Esophagus muscularis mucosa (tissue), 3 donors: ENCODE results near the gene CLDN22.

Experiments used
- CTCF ChIP-seq, 3 experiments: fragments of 200-600 bp in 2 of 3; fragments of 450-650 bp in 1 of 3; sonication (generic) in 2 of 3; IDR thresholded peaks; one replicate each; pipeline ENCODE4 v1.5.1; 2017 to 2019; ENCODE audit warnings: antibody characterized with exemption in 3 of 3, mild to moderate bottlenecking in 2 of 3, moderate library complexity in 1 of 3
- POLR2A ChIP-seq: fragments of 450-650 bp; IDR thresholded peaks from one replicate; pipeline ENCODE4 v1.6.1; 2017; ENCODE audit warnings: antibody characterized with exemption, moderate library complexity, mild to moderate bottlenecking, low read depth
- POLR2AphosphoS5 ChIP-seq, 2 donors: sonication (generic); formaldehyde crosslinking; IDR thresholded peaks; one replicate each; pipeline ENCODE4 v1.6.1; 2017; ENCODE audit warnings: antibody characterized with exemption in 2 of 2

DNA sequence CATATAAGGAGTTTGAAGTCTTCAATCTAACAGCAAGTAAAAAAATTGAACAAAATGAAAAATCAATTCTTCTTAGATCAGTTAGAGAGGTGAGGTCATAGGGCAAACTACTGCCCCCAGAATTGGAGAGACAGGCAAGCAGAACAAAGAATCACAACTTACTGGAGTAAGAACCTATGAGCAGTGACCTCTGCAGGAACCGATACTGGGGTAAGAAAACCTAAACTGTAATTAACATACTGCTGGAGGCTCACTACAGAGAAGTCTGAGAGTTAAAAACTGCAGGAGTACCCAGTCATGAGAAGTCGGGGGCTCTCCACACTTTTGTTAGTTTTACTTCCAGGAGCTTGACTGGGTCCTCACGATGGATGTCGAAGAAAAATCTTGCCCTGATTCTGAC lies 16.0 kb downstream of the CLDN22 start:
- TF ChIP-seq CTCF (IDR thresholded peaks at IDR 0.05) (no peak), POLR2AphosphoS5 (IDR thresholded peaks at IDR 0.05) (no peak), POLR2A (no peak)
